ENCODE data around the gene RNF34.

DNA sequence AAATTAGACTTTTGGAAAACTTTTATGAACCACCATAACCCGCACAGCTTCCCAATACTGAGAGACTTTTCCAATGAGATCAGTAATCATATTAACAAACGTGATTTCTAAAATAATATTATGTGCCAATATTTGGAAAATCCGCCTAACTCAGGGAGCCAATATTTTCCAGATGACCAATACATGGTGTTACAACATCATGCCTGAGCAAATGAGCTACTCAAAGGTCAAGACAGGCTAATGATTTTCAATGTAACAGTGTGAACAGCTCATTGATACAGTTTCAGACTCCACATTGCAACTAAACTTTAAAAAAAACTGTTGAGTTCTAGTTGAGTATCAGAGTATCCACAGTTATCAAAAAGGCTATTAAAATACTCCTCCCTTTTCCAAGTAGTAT lies 46.8 kb downstream of the RNF34 start:
- TF ChIP-seq, protein P1, sequence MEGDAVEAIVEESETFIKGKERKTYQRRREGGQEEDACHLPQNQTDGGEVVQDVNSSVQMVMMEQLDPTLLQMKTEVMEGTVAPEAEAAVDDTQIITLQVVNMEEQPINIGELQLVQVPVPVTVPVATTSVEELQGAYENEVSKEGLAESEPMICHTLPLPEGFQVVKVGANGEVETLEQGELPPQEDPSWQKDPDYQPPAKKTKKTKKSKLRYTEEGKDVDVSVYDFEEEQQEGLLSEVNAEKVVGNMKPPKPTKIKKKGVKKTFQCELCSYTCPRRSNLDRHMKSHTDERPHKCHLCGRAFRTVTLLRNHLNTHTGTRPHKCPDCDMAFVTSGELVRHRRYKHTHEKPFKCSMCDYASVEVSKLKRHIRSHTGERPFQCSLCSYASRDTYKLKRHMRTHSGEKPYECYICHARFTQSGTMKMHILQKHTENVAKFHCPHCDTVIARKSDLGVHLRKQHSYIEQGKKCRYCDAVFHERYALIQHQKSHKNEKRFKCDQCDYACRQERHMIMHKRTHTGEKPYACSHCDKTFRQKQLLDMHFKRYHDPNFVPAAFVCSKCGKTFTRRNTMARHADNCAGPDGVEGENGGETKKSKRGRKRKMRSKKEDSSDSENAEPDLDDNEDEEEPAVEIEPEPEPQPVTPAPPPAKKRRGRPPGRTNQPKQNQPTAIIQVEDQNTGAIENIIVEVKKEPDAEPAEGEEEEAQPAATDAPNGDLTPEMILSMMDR (conservative IDR thresholded peaks at IDR 0.05; ENCODE audit: low read length): no peak
- no peak for TF ChIP-seq EZH2phosphoT487 (IDR thresholded peaks at IDR 0.05; ENCODE audit: borderline replicate concordance)
